Dedifferentiated amniotic fluid mesenchymal stem cell (primary cell): ENCODE results near the gene MAEA.
A peak's percentile ranks its signal among the peaks of the same experiment; 100 is the strongest.
"Not testable (repeated sequence)": the region's sequence is repeated elsewhere in the genome, so short reads cannot be mapped to it uniquely, and the experiment has no call there.

Experiments used
- DNase-seq: peaks from one replicate; pipeline ENCODE4 v3.0.0-alpha.2; 2016; ENCODE audit errors: extremely low spot score

Gene MAEA

GRCh38 chr4:1321946-1322650, 32.4 kb downstream of the MAEA start:
- DNase-seq, result no peak

- DNase-seq, result no peak
Measured at GRCh38 chr4:1323280-1323634, 33.6 kb downstream of the MAEA start.

- peak; percentile 32 for DNase-seq
Measured at GRCh38 chr4:1323635-1324442, 34.1 kb downstream of the MAEA start.

GRCh38 chr4:1324443-1325175, 34.9 kb downstream of the MAEA start:
- DNase-seq, result not testable (repeated sequence)

GRCh38 chr4:1325176-1325480, 35.4 kb downstream of the MAEA start:
- DNase-seq, result no peak

- no peak for DNase-seq
Measured at GRCh38 chr4:1325681-1326635, 36.3 kb downstream of the MAEA start.

GRCh38 chr4:1326751-1327525, 37.2 kb downstream of the MAEA start:
- no peak for DNase-seq

GRCh38 chr4:1327526-1328266, 38.0 kb downstream of the MAEA start:
- no peak for DNase-seq

GRCh38 chr4:1328267-1329155, 38.8 kb downstream of the MAEA start:
- DNase-seq, result no peak

GRCh38 chr4:1329408-1330371, 40.0 kb downstream of the MAEA start:
- no peak for DNase-seq

- no peak for DNase-seq
Measured at GRCh38 chr4:1330761-1331590, 41.3 kb downstream of the MAEA start.

GRCh38 chr4:1331591-1332353, 42.1 kb downstream of the MAEA start:
- no peak for DNase-seq

GRCh38 chr4:1332686-1333085, 43.0 kb downstream of the MAEA start:
- no peak for DNase-seq

GRCh38 chr4:1333256-1333655, 43.6 kb downstream of the MAEA start:
- DNase-seq, result no peak

- DNase-seq, result not testable (repeated sequence)
Measured at GRCh38 chr4:1333851-1334578, 44.3 kb downstream of the MAEA start.

GRCh38 chr4:1334579-1334895, 44.8 kb downstream of the MAEA start:
- no peak for DNase-seq
